Left lung (tissue), 10 donors: ENCODE data around the gene PTTG1IP. TPM values are rescaled to one million over a fixed set of nuclear protein-coding genes. Genes with fewer than 3 reads are reported as not detected.
A peak's percentile ranks its signal among the peaks of the same experiment; 100 is the strongest.

Experiments
- ATAC-seq: fragments of 200-7000 bp; cut with Tn5 transposase; one replicate; pipeline ENCODE4 v1.9.1; 2020; ENCODE audit warnings: moderate library complexity
- DNase-seq, 4 donors: peaks; one replicate each; pipeline ENCODE4 v3.0.0-alpha.2; 2013 to 2020
- H3K27ac ChIP-seq, 2 donors: fragments of 200-600 bp; sonication (generic) in 1 of 2; one replicate each; pipeline versions ENCODE4 v1.5.0 to v1.8.0; 2020 to 2021
- H3K27me3 ChIP-seq, 2 donors: fragments of 200-600 bp; sonication (generic) in 1 of 2; one replicate each; pipeline versions ENCODE4 v1.5.0 to v1.8.0; 2020 to 2021
- H3K36me3 ChIP-seq, 2 donors: fragments of 200-600 bp; sonication (generic) in 1 of 2; one replicate each; pipeline versions ENCODE4 v1.5.0 to v1.8.0; 2020 to 2021
- H3K4me1 ChIP-seq, 2 donors: fragments of 200-600 bp; one replicate each; pipeline ENCODE4 v1.8.0; 2021
- H3K4me3 ChIP-seq, 2 donors: fragments of 200-600 bp; sonication (generic) in 1 of 2; one replicate each; pipeline versions ENCODE4 v1.5.0 to v1.8.0; 2020 to 2021; ENCODE audit warnings: mild to moderate bottlenecking in 1 of 2
- H3K9me3 ChIP-seq, 2 donors: fragments of 200-600 bp; sonication (generic) in 1 of 2; one replicate each; pipeline versions ENCODE4 v1.5.0 to v1.8.0; 2020 to 2021
- CTCF ChIP-seq, 2 donors: fragments of 200-600 bp; sonication (generic) in 1 of 2; IDR thresholded peaks; one replicate each; pipeline versions ENCODE4 v1.5.0 to v1.8.0; 2021; ENCODE audit warnings: antibody characterized with exemption in 2 of 2
- intact Hi-C, 2 donors: fragments of 100-400 bp; cut with DNase I; formaldehyde crosslinking; loops; one replicate each; pipeline versions ENCODE4 v1.11.2 to v1.14.2; 2022
- polyA plus RNA-seq, 6 donors: library from polyadenylated mRNA; unstranded; fragments of 120-200 nt; gene quantifications; one replicate each; pipeline ENCODE4 v1.2.1, GENCODE V29; 2013; ENCODE audit not compliant: insufficient read length in 6 of 6
- total RNA-seq, 2 donors: library from RNA; stranded (reverse); fragmentation: NEBNext Ultra II Directional; extraction: Animal tissue kit (Norgen Biotek cat#: 25700); gene quantifications; one replicate each; pipeline ENCODE4 v1.2.1, GENCODE V29; 2021
- donor health status: DM: no; HTN: yes; CAD: no.
- donor health status: DM: no; HTN: no; CAD: no.

Gene PTTG1IP
- total and polyA plus RNA-seq, 8 donors: 195 to 263 (median 217) TPM

GRCh38 chr21:44869781-44870747 lies 3.4 kb downstream of the PTTG1IP start:
- DNase-seq: peak in 1 of 4 donors; percentile 73
- no peak for TF ChIP-seq CTCF (IDR thresholded peaks at IDR 0.05)
- no peaks in the 10 kb centered on the region for H3K27me3 ChIP-seq
- peaks cover 55 to 77% of the 10 kb centered on the region in 2 donors for H3K4me1 ChIP-seq
- no peaks in the 10 kb centered on the region for H3K9me3 ChIP-seq
- peaks cover 0 to 3% of the 10 kb centered on the region in 2 donors for H3K36me3 ChIP-seq
- H3K4me3 ChIP-seq: peak overlapping the region in 1 of 2 donors; percentile 84
- peak; percentile 31 for ATAC-seq
- peak overlapping the region; percentile 88 to 98 for H3K27ac ChIP-seq
- intact Hi-C loops: no loop called here

- Histone ChIP-seq H3K9me3 (no peaks in the 10 kb centered on the region), H3K36me3 (peaks cover 0 to 17% of the 10 kb centered on the region in 2 donors), H3K27me3 (no peaks in the 10 kb centered on the region), H3K4me3 (no peak overlapping the region), H3K4me1 (peaks cover 52 to 81% of the 10 kb centered on the region in 2 donors), H3K27ac (peak overlapping the region; percentile 88 to 98)
- no peak for TF ChIP-seq CTCF (IDR thresholded peaks at IDR 0.05)
- intact Hi-C loops: no loop called here
- ATAC-seq: no peak
- peak in 1 of 4 donors; percentile 18 for DNase-seq
Observed at GRCh38 chr21:44868707-44869106, 4.8 kb downstream of the PTTG1IP start.

- intact Hi-C loops: no loop called here
- H3K9me3 ChIP-seq: no peaks in the 10 kb centered on the region
- TF ChIP-seq CTCF (IDR thresholded peaks at IDR 0.05): no peak
- ATAC-seq (no peak), DNase-seq (no peak)
- peak overlapping the region in 1 of 2 donors; percentile 98 for H3K27ac ChIP-seq
- peaks cover 0 to 23% of the 10 kb centered on the region in 2 donors for H3K36me3 ChIP-seq
- H3K4me3 ChIP-seq: no peak overlapping the region
- H3K27me3 ChIP-seq: no peaks in the 10 kb centered on the region
- peaks cover 52 to 81% of the 10 kb centered on the region in 2 donors for H3K4me1 ChIP-seq
Observed at GRCh38 chr21:44867999-44868700, 5.3 kb downstream of the PTTG1IP start.

- Histone ChIP-seq H3K27me3 (no peaks in the 10 kb centered on the region), H3K9me3 (no peaks in the 10 kb centered on the region), H3K36me3 (peaks cover 0 to 29% of the 10 kb centered on the region in 2 donors), H3K4me1 (peaks cover 52 to 79% of the 10 kb centered on the region in 2 donors), H3K4me3 (no peak overlapping the region), H3K27ac (peak overlapping the region in 1 of 2 donors; percentile 98)
- no peak for DNase-seq
- intact Hi-C loops: no loop called here
- no peak for ATAC-seq
- TF ChIP-seq CTCF (IDR thresholded peaks at IDR 0.05): no peak
Observed at GRCh38 chr21:44867464-44867863, 6.0 kb downstream of the PTTG1IP start.

- no peak for DNase-seq
- Histone ChIP-seq H3K4me3 (no peak overlapping the region), H3K36me3 (peaks cover 0 to 36% of the 10 kb centered on the region in 2 donors), H3K9me3 (no peaks in the 10 kb centered on the region), H3K4me1 (peaks cover 52 to 72% of the 10 kb centered on the region in 2 donors), H3K27ac (no peak overlapping the region), H3K27me3 (no peaks in the 10 kb centered on the region)
- no peak for TF ChIP-seq CTCF (IDR thresholded peaks at IDR 0.05)
- intact Hi-C loops: no loop called here
- no peak for ATAC-seq
Observed at GRCh38 chr21:44866780-44867179, 6.7 kb downstream of the PTTG1IP start.
